Renal cortical epithelial cell (primary cell): Measurements from ENCODE around the gene GLRX. TPM values are rescaled to one million over a fixed set of nuclear protein-coding genes. Genes with fewer than 3 reads are reported as not detected.
"Not testable (repeated sequence)": the region's sequence is repeated elsewhere in the genome, so short reads cannot be mapped to it uniquely, and the experiment has no call there.

ENCODE experiments used
- DNase-seq: peaks from one replicate; pipeline ENCODE4 v3.0.0-alpha.2; 2011; ENCODE audit warnings: low read depth
- total RNA-seq: library from RNA; depleted of rRNA; stranded (reverse); fragments of >200 nt; gene quantifications from 2 replicates; pipeline ENCODE4 v1.2.3, GENCODE V29; 2014

GLRX gene
- total RNA-seq, 1 donor from 2014 or later: 43.6 TPM

DNA sequence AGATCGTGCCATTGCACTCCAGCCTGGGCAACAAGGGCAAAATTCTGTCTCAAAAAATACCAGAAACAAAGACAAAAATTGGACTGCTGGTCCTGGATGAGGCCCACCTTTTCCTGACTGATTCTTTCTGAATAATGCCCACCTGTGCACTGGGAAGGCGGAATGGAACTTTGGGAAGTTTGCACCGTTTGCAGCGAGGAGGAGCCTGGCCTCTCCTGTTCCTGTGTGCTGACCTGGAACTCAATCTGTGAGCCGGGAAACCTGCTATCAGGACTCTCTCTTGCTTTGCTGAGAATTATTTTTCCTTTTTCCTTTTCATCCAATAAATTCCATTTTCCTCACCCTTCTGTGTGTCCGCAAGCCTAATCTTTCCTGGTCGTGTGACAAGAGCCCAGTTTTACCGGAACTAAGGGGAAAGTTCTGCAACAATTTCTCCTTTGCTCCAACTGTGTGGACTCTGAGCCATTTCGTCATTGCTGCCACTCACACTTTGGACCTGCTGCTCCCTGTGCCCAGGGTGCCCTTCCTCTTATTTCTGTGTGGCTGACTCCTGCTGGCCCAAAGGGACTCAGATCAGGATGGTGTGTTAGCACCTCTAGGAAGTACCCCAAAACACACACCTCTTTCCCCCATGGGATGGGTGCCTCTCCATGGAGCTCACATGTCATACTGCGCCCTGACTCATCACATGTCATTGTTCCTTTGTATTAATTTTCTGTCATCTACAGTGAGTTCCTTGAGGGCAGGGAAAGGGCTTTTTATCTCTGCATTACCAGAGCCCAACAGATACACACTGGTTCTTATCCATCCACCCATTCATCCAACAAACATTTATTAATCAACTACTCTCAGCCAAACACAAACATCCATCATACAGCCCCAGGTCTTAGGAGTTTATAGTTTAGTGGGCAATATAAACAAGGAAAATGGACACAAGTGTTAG is 4.7 kb upstream of the GLRX start:
- no peak for DNase-seq

DNA sequence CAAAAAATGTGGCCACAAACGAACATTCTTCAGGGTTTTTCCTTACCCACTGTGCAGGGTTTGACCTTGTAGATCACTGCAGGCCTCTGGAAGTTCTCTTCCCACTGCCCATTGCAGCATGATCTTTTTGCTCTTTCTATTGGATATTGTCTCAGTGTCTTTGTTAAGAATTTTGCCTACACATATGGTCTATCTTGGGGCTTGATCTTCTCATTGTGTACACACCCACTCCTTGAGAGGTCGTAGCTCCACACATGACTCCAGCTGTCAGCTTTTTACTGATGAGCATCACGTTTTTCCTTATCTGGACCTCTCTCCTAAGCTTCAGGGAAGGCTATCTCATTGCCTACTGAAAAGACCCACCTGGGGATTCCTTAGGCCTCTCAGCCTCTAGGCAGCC is 3.0 kb upstream of the GLRX start:
- DNase-seq: no peak

DNA sequence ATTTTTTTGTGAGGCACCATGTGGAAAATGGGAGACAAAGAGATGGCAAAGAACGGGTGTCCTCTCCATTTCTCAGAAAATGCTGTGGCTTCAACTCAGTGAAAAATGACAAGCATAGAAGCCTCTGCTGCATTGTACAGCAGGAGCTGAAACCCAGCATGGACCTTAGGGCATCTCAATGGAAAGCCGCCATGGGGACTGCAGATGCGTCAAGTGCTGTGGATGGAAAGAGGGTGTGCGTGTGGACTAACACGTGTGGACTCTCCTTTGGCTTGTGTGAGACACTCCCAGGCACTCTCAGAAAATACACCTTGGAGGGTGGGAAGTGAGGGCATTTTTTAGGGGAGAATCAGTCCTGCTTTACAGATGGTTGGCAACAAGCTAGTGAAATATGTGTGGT is 2.2 kb upstream of the GLRX start:
- DNase-seq: no peak

GRCh38 chr5:95823738-95824609 is 1.4 kb upstream of the GLRX start:
- DNase-seq: peak; percentile 91

DNA sequence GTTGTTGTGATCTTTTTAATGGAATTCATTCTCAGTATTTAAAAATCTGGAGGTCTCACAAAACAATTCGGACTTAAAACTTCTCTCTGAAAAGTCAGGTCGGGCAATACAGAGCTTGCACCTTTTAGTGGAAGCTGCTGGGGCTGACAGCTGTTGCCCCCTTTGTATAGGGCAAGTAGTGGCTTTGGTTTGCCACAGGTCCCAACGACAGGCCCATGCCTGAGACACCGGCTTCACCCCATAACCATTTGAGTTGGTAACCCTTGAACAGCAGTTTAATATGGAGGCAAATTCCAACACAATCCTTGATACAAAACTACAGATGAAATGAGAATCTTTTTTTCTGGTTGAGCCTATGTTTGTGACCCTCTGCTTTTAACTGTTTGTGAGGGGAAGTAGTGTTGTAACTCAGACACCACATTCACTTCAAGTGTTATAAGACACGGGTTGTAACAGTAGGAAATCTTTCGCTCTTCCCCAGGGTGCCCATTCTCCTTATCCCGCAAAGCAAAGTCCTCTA is 752 bp upstream of the GLRX start:
- DNase-seq: no peak

DNA sequence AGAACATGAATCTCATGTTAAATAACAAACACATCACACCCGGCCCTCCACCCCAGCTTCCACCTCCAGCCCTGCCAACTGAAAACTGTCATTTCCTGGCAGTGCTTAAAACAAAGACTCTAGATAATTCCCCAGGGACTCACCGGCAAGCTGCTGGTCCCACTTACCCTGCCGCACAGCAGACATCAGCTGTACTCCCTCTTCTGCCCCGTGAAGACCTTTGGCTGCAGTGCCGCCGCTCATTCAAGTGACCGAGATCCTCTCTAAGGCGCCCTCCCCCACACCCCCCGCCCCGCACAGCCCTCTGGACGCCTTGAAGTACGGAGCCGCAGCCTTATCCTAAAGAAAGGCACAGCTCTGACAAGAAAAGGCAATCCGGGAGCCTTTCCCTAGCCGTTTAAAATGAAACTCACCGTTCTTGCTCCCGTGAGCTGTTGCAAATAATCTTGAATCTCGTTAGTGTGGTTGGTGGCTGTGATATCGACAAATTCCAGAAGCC is 434 bp downstream of the GLRX start:
- no peak for DNase-seq

DNA sequence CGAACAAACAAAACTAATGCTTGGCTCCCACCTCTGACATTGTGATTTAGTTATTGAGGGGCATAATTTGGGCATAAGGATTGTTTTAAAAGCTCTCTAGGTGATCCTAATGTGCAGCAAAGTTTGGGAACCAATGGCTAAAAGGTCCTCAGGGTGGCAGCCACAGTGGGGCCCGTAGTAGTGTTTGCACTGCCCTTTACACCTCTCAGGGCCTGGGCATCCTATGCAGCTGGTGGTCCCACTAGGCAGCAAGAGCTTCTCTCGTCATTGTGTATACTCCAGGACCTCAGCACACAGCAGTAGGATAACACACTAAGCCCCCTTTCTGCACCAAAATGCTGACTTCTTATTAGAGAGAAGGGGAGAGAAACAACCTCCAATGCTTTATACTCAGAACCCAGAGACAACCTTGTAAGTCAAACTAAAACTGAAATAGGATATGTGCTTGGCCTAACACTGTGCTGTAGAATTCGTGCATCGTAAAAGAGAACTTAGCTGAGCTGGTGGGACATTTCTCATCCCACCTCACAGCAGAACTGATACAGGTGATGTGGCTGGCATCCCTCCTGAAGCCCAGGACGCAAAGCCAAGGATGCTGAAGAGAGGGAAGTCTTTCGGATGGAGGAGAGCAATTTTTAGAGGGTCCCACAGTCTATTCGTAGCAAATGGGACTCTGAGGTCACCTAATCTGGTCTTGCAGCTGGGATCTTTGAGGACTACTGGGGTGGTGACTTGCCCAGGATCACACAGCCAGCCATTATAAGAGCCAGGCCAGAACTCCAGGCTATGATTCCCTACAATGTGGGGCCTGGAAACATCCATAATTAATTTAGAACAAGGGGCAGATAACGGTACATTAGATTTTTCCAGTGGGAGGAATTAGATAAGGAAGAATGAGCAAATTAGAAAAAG is 1.2 kb downstream of the GLRX start:
- no peak for DNase-seq

GRCh38 chr5:95818181-95819147 is 4.1 kb downstream of the GLRX start:
- DNase-seq: no peak

DNA sequence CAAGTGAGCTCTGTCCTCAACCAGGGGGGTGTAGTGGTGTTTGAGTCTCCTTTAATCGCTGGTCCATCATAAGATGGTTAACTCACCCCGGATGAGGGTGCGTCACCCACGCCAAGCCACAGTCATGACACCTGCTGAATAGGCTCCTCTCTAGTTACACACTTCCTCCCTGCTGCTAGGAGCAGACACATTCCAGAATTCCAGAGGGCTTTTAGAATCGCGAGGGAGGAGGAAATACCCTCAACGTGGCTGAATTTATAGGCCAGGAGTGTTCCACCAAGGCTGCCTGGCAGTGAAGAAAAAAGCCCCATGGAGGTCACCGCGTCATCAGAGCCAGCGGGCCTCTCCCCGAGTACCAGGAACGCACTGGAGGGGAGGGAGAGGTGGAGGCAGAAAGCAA is 5.1 kb downstream of the GLRX start:
- peak; percentile 96 for DNase-seq

GRCh38 chr5:95816776-95817175 is 5.8 kb downstream of the GLRX start:
- no peak for DNase-seq

GRCh38 chr5:95816341-95816740 is 6.2 kb downstream of the GLRX start:
- no peak for DNase-seq

GRCh38 chr5:95815155-95815729 is 7.3 kb downstream of the GLRX start:
- DNase-seq: no peak

DNA sequence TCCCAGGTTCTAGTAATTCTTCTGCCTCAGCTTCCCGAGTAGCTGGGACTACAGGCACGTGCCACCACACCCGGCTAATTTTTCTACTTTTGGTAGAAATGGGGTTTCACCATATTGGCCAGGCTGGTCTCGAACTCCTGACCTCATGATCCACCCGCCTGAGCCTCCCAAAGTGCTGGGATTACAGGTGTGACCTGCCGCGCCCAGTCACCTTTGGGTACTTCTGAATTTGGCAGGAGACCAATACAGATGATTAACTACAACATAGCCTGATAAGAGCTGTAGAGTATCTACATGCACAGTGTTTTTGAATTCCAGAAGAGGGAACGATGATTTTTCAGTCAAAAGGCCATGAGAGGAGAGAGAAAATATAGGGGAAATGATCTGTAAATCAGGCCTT is 9.5 kb downstream of the GLRX start:
- not testable (repeated sequence) for DNase-seq

- DNase-seq: no peak
Observed at GRCh38 chr5:95812074-95812471, 10.5 kb downstream of the GLRX start.

DNA sequence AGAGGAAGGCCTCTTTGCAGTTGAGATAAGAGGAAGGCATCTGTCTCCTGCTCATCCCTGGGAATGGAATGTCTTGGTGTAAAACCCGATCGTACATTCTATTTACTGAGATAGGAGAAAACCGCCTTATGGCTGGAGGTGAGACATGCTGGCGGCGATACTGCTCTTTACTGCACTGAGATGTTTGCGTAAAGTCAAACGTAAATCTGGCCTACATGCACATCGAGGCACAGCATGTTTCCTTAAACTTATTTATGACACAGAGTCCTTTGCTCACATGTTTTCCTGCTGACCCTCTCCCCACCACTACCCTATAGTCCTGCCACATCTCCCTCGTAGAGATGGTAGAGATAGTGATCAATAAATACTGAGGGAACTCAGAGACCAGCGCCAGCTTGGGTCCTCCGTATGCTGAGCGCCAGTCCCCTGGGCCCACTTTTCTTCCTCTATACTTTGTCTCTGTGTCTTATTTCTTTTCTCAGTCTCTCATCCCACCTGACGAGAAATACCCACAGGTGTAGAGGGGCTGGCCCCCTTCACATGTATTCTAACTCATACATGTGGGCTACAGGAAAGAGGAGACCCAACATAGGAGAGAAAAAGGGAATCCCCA is 11.0 kb downstream of the GLRX start:
- DNase-seq: not testable (repeated sequence)

GRCh38 chr5:95811126-95811423 is 11.5 kb downstream of the GLRX start:
- DNase-seq: peak; percentile 87

GRCh38 chr5:95810305-95811125 is 12.0 kb downstream of the GLRX start:
- DNase-seq: no peak

- DNase-seq: peak; percentile 66
Observed at GRCh38 chr5:95809414-95809960, 13.0 kb downstream of the GLRX start.
